Esophagus squamous epithelium (tissue), 4 donors: ENCODE results near the gene MPEG1.

ENCODE experiments used
- POLR2A ChIP-seq, 4 donors: fragments of 450-650 bp; IDR thresholded peaks; one replicate each; pipeline ENCODE4 v1.6.1; 2017; ENCODE audit warnings: antibody characterized with exemption in 4 of 4, mild to moderate bottlenecking in 4 of 4, moderate library complexity in 3 of 4
- TF ChIP-seq, protein P1 (sequence below), 6 experiments: fragments of 450-650 bp in 4 of 6; fragments of 200-600 bp in 2 of 6; sonication (generic) in 2 of 6; IDR thresholded peaks; one replicate each; pipeline ENCODE4 v1.5.1; 2016 to 2019; ENCODE audit warnings: antibody characterized with exemption in 6 of 6, mild to moderate bottlenecking in 4 of 6, moderate library complexity in 4 of 6

DNA sequence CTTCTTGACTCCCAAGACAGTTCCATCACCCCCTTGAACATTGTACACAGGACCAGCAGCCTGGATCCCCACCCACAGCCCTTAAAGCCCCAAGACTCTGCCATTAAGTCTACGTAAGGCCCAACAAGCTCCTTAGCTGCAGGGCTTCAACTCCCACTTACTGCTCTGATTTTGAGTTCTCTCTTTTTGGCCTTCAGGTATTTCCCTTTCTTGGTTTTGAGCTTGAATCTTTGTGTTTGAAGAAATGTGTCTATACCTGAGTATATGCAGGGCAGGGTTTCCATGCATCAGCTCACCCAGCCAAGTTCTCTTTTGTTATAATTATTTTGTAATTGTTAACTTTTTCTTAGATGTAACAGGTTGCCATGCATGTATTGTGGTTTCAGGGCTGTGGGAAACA lies 10.4 kb upstream of the MPEG1 start:
- TF ChIP-seq, protein P1, sequence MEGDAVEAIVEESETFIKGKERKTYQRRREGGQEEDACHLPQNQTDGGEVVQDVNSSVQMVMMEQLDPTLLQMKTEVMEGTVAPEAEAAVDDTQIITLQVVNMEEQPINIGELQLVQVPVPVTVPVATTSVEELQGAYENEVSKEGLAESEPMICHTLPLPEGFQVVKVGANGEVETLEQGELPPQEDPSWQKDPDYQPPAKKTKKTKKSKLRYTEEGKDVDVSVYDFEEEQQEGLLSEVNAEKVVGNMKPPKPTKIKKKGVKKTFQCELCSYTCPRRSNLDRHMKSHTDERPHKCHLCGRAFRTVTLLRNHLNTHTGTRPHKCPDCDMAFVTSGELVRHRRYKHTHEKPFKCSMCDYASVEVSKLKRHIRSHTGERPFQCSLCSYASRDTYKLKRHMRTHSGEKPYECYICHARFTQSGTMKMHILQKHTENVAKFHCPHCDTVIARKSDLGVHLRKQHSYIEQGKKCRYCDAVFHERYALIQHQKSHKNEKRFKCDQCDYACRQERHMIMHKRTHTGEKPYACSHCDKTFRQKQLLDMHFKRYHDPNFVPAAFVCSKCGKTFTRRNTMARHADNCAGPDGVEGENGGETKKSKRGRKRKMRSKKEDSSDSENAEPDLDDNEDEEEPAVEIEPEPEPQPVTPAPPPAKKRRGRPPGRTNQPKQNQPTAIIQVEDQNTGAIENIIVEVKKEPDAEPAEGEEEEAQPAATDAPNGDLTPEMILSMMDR (IDR thresholded peaks at IDR 0.05) = no peak
- no peak for TF ChIP-seq POLR2A (IDR thresholded peaks at IDR 0.05)
